ENCODE data around the gene TMEM183A.

DNA sequence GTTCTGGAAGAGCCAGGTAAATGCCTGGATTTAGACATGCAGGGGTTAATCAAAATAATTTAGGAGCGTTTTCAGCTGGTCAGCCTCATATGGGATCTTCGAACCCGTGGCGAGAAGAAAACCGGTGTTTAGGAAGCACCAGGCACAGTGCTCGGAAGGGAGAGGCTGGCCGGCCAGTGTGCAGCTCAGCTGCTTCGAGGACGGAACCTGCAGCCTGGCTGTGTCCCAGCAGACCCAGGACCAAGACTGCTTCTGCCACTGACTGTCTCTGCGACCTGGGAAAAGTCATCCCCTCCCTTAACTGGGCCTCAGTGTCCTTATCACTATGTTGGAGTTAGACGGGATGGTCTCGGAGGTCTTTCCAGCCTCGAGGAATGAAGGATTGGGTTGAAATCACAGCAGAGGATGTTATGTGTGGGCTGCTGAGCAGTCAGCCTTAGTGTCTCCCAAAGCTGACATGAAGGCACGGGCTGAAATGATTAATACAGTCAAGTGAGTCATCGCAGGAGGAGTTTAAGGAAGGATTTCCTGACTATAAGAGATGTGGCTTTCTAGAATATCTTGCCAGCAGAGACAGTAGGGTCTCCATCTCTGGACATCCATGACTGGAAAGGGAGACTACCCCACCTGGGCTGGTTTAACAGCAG lies 39.9 kb downstream of the TMEM183A start:
- TF ChIP-seq EZH2 (IDR thresholded peaks at IDR 0.05) (no peak), POLR2AphosphoS5 (IDR thresholded peaks at IDR 0.05; ENCODE audit: borderline replicate concordance, low read depth, low read length) (no peak)

Measured in SK-N-MC (cell line).